ENCODE measurements around the gene CDK5. TPM values are rescaled to one million over a fixed set of nuclear protein-coding genes. Genes with fewer than 3 reads are reported as not detected.
A peak's percentile ranks its signal among the peaks of the same experiment; 100 is the strongest.

Gene CDK5
- total RNA-seq, 1 donor from 2014 or later: 5.7 TPM

GRCh38 chr7:151035902-151036301, 21.8 kb downstream of the CDK5 start:
- Histone ChIP-seq H3K4me1 (ENCODE audit: control insufficient read depth in 3 of 3, insufficient read depth in 3 of 3, low read length in 3 of 3) (peaks cover 23 to 31% (median 26%) of the 10 kb centered on the region in 3 donors), H3K4me3 (ENCODE audit: low read length in 3 of 3) (no peak overlapping the region), H3K36me3 (ENCODE audit: control insufficient read depth in 3 of 3, insufficient read depth in 3 of 3, low read length in 3 of 3) (peaks cover 33 to 39% (median 34%) of the 10 kb centered on the region in 3 donors), H3K9ac (ENCODE audit: low read depth in 1 of 3, low read length in 3 of 3) (no peak overlapping the region), H3K27me3 (ENCODE audit: control insufficient read depth in 3 of 3, insufficient read depth in 3 of 3, low read length in 3 of 3) (no peaks in the 10 kb centered on the region), H3K27ac (ENCODE audit: low read depth, low read length) (no peak overlapping the region), H3K9me3 (ENCODE audit: control insufficient read depth in 3 of 3, low read length in 3 of 3) (no peaks in the 10 kb centered on the region)

GRCh38 chr7:151035026-151035717, 22.5 kb downstream of the CDK5 start:
- Histone ChIP-seq H3K4me3 (ENCODE audit: low read length in 3 of 3) (no peak overlapping the region), H3K9ac (ENCODE audit: low read depth in 1 of 3, low read length in 3 of 3) (peak overlapping the region in 2 of 3 donors; percentile 43 to 68), H3K36me3 (ENCODE audit: control insufficient read depth in 3 of 3, insufficient read depth in 3 of 3, low read length in 3 of 3) (peaks cover 33 to 39% (median 34%) of the 10 kb centered on the region in 3 donors), H3K4me1 (ENCODE audit: control insufficient read depth in 3 of 3, insufficient read depth in 3 of 3, low read length in 3 of 3) (peaks cover 23 to 33% (median 26%) of the 10 kb centered on the region in 3 donors), H3K9me3 (ENCODE audit: control insufficient read depth in 3 of 3, low read length in 3 of 3) (no peaks in the 10 kb centered on the region), H3K27me3 (ENCODE audit: control insufficient read depth in 3 of 3, insufficient read depth in 3 of 3, low read length in 3 of 3) (no peaks in the 10 kb centered on the region), H3K27ac (ENCODE audit: low read depth, low read length) (peak overlapping the region; percentile 31)

- Histone ChIP-seq H3K36me3 (ENCODE audit: control insufficient read depth in 3 of 3, insufficient read depth in 3 of 3, low read length in 3 of 3) (peaks cover 33 to 39% (median 34%) of the 10 kb centered on the region in 3 donors), H3K27ac (ENCODE audit: low read depth, low read length) (peak overlapping the region; percentile 31)
These were observed 23.2 kb downstream of the CDK5 start for GRCh38 chr7:151034312-151035025.

GRCh38 chr7:151033864-151034249, 23.8 kb downstream of the CDK5 start:
- H3K36me3 ChIP-seq (ENCODE audit: control insufficient read depth in 3 of 3, insufficient read depth in 3 of 3, low read length in 3 of 3): peaks cover 33 to 39% (median 34%) of the 10 kb centered on the region in 3 donors
- H3K4me1 ChIP-seq (ENCODE audit: control insufficient read depth in 3 of 3, insufficient read depth in 3 of 3, low read length in 3 of 3): peaks cover 21 to 35% (median 25%) of the 10 kb centered on the region in 3 donors
- peak overlapping the region in 1 of 3 donors; percentile 25 for H3K9ac ChIP-seq (ENCODE audit: low read depth in 1 of 3, low read length in 3 of 3)
- no peak overlapping the region for H3K27ac ChIP-seq (ENCODE audit: low read depth, low read length)
- H3K9me3 ChIP-seq (ENCODE audit: control insufficient read depth in 3 of 3, low read length in 3 of 3): no peaks in the 10 kb centered on the region
- no peaks in the 10 kb centered on the region for H3K27me3 ChIP-seq (ENCODE audit: control insufficient read depth in 3 of 3, insufficient read depth in 3 of 3, low read length in 3 of 3)
- no peak overlapping the region for H3K4me3 ChIP-seq (ENCODE audit: low read length in 3 of 3)

More at GRCh38 chr7:151034312-151035025, 23.2 kb downstream of the CDK5 start:
- peaks cover 23 to 35% (median 30%) of the 10 kb centered on the region in 3 donors for H3K4me1 ChIP-seq (ENCODE audit: control insufficient read depth in 3 of 3, insufficient read depth in 3 of 3, low read length in 3 of 3)
- peak overlapping the region in 2 of 3 donors; percentile 25 to 43 for H3K9ac ChIP-seq (ENCODE audit: low read depth in 1 of 3, low read length in 3 of 3)
- H3K9me3 ChIP-seq (ENCODE audit: control insufficient read depth in 3 of 3, low read length in 3 of 3): no peaks in the 10 kb centered on the region
- no peaks in the 10 kb centered on the region for H3K27me3 ChIP-seq (ENCODE audit: control insufficient read depth in 3 of 3, insufficient read depth in 3 of 3, low read length in 3 of 3)
- no peak overlapping the region for H3K4me3 ChIP-seq (ENCODE audit: low read length in 3 of 3)

GRCh38 chr7:151032936-151033863, 24.5 kb downstream of the CDK5 start:
- Histone ChIP-seq H3K36me3 (ENCODE audit: control insufficient read depth in 3 of 3, insufficient read depth in 3 of 3, low read length in 3 of 3) (peaks cover 31 to 39% (median 33%) of the 10 kb centered on the region in 3 donors), H3K27me3 (ENCODE audit: control insufficient read depth in 3 of 3, insufficient read depth in 3 of 3, low read length in 3 of 3) (no peaks in the 10 kb centered on the region), H3K27ac (ENCODE audit: low read depth, low read length) (no peak overlapping the region), H3K9ac (ENCODE audit: low read depth in 1 of 3, low read length in 3 of 3) (peak overlapping the region in 1 of 3 donors; percentile 25), H3K4me3 (ENCODE audit: low read length in 3 of 3) (no peak overlapping the region), H3K9me3 (ENCODE audit: control insufficient read depth in 3 of 3, low read length in 3 of 3) (no peaks in the 10 kb centered on the region), H3K4me1 (ENCODE audit: control insufficient read depth in 3 of 3, insufficient read depth in 3 of 3, low read length in 3 of 3) (peaks cover 22 to 34% (median 24%) of the 10 kb centered on the region in 3 donors)

- no peak overlapping the region for H3K27ac ChIP-seq (ENCODE audit: low read depth, low read length)
- H3K4me1 ChIP-seq (ENCODE audit: control insufficient read depth in 3 of 3, insufficient read depth in 3 of 3, low read length in 3 of 3): peaks cover 24 to 34% (median 25%) of the 10 kb centered on the region in 3 donors
- H3K9me3 ChIP-seq (ENCODE audit: control insufficient read depth in 3 of 3, low read length in 3 of 3): no peaks in the 10 kb centered on the region
- H3K9ac ChIP-seq (ENCODE audit: low read depth in 1 of 3, low read length in 3 of 3): no peak overlapping the region
- no peaks in the 10 kb centered on the region for H3K27me3 ChIP-seq (ENCODE audit: control insufficient read depth in 3 of 3, insufficient read depth in 3 of 3, low read length in 3 of 3)
- H3K4me3 ChIP-seq (ENCODE audit: low read length in 3 of 3): no peak overlapping the region
- peaks cover 21 to 22% (median 22%) of the 10 kb centered on the region in 3 donors for H3K36me3 ChIP-seq (ENCODE audit: control insufficient read depth in 3 of 3, insufficient read depth in 3 of 3, low read length in 3 of 3)
These were observed 26.7 kb downstream of the CDK5 start for GRCh38 chr7:151031011-151031410.

GRCh38 chr7:151028948-151029501, 28.7 kb downstream of the CDK5 start:
- Histone ChIP-seq H3K27ac (ENCODE audit: low read depth, low read length) (peak overlapping the region; percentile 85), H3K27me3 (ENCODE audit: control insufficient read depth in 3 of 3, insufficient read depth in 3 of 3, low read length in 3 of 3) (no peaks in the 10 kb centered on the region), H3K4me1 (ENCODE audit: control insufficient read depth in 3 of 3, insufficient read depth in 3 of 3, low read length in 3 of 3) (peaks cover 7 to 18% (median 10%) of the 10 kb centered on the region in 3 donors), H3K9ac (ENCODE audit: low read depth in 1 of 3, low read length in 3 of 3) (peak overlapping the region; percentile 45 to 82 (median 80)), H3K9me3 (ENCODE audit: control insufficient read depth in 3 of 3, low read length in 3 of 3) (no peaks in the 10 kb centered on the region), H3K36me3 (ENCODE audit: control insufficient read depth in 3 of 3, insufficient read depth in 3 of 3, low read length in 3 of 3) (peaks cover 4 to 7% (median 6%) of the 10 kb centered on the region in 3 donors), H3K4me3 (ENCODE audit: low read length in 3 of 3) (peak overlapping the region; percentile 70 to 94 (median 90))

- Histone ChIP-seq H3K27me3 (ENCODE audit: control insufficient read depth in 3 of 3, insufficient read depth in 3 of 3, low read length in 3 of 3) (peaks cover 0 to 2% (median 0%) of the 10 kb centered on the region in 3 donors), H3K36me3 (ENCODE audit: control insufficient read depth in 3 of 3, insufficient read depth in 3 of 3, low read length in 3 of 3) (peaks cover 4 to 6% (median 5%) of the 10 kb centered on the region in 3 donors), H3K9me3 (ENCODE audit: control insufficient read depth in 3 of 3, low read length in 3 of 3) (no peaks in the 10 kb centered on the region), H3K4me1 (ENCODE audit: control insufficient read depth in 3 of 3, insufficient read depth in 3 of 3, low read length in 3 of 3) (peaks cover 5 to 17% (median 10%) of the 10 kb centered on the region in 3 donors), H3K27ac (ENCODE audit: low read depth, low read length) (peak within 1 kb of the TSS; percentile 85), H3K9ac (ENCODE audit: low read depth in 1 of 3, low read length in 3 of 3) (peak within 1 kb of the TSS; percentile 65 to 82 (median 80)), H3K4me3 (ENCODE audit: low read length in 3 of 3) (peak within 1 kb of the TSS; percentile 71 to 94 (median 90))
These were observed 29.4 kb downstream of the CDK5 start, which contains the start of gene ABCB8 for GRCh38 chr7:151028131-151028947. Gene ABCB8 (plus strand): TSS chr7:151028450. CDS start chr7:151028516, 66 bp downstream.
